ENCODE measurements around the gene PSMG3.

Gene PSMG3

GRCh38 chr7:1557006-1557405 is 12.8 kb downstream of the PSMG3 start:
- no peak overlapping the region for H3K4me3 ChIP-seq (ENCODE audit: low read depth, low read length)
- TF ChIP-seq CTCF (IDR thresholded peaks at IDR 0.05; ENCODE audit: low read depth, low read length): no peak

GRCh38 chr7:1555813-1556543 is 13.9 kb downstream of the PSMG3 start, which contains the start of gene TMEM184A:
Gene TMEM184A, minus strand, starts transcription at chr7:1556205. Its CDS starts 721 bp downstream, at chr7:1555484.
- no peak; the same call in 1 of the 2 replicates for TF ChIP-seq CTCF (IDR thresholded peaks at IDR 0.05; ENCODE audit: low read depth, low read length)
- H3K4me3 ChIP-seq (ENCODE audit: low read depth, low read length): no peak within 1 kb of the TSS

- TF ChIP-seq CTCF (IDR thresholded peaks at IDR 0.05; ENCODE audit: low read depth, low read length): no peak
- no peak overlapping the region for H3K4me3 ChIP-seq (ENCODE audit: low read depth, low read length)
Measured at GRCh38 chr7:1555046-1555812, 14.6 kb downstream of the PSMG3 start.

GRCh38 chr7:1554333-1555045 is 15.3 kb downstream of the PSMG3 start:
- no peak for TF ChIP-seq CTCF (IDR thresholded peaks at IDR 0.05; ENCODE audit: low read depth, low read length)
- H3K4me3 ChIP-seq (ENCODE audit: low read depth, low read length): no peak overlapping the region

- no peak for TF ChIP-seq CTCF (IDR thresholded peaks at IDR 0.05; ENCODE audit: low read depth, low read length)
- H3K4me3 ChIP-seq (ENCODE audit: low read depth, low read length): no peak overlapping the region
Measured at GRCh38 chr7:1553512-1554210, 16.2 kb downstream of the PSMG3 start.

- TF ChIP-seq CTCF (IDR thresholded peaks at IDR 0.05; ENCODE audit: low read depth, low read length): no peak
- no peak overlapping the region for H3K4me3 ChIP-seq (ENCODE audit: low read depth, low read length)
Measured at GRCh38 chr7:1552200-1552599, 17.6 kb downstream of the PSMG3 start.

All from WI38 (cell line).